IMR-90 (cell line): ENCODE results near the gene MRPL12. TPM values are rescaled to one million over a fixed set of nuclear protein-coding genes. Genes with fewer than 3 reads are reported as not detected.

Source experiments
- ATAC-seq: fragments of 200-7000 bp; cut with Tn5 transposase; 2 replicates; pipeline ENCODE4 v1.9.1; 2020; ENCODE audit warnings: low read depth, mild to moderate bottlenecking, moderate library complexity
- BruUV-seq: library from RNA; stranded (reverse); fragments of 400-500 nt; replicated peaks from 2 replicates; lab custom pipeline; 2021; lab: Mats Ljungman, UMichigan
- CTCF ChIA-PET: fragments of 300-600 bp; formaldehyde crosslinking; extraction: SDS; loops from one replicate; lab custom pipeline; 2021; ENCODE audit warnings: antibody characterized with exemption; lab: Yijun Ruan, JAX
- POLR2A ChIA-PET: fragments of 300-600 bp; sonication (Branson Sonifier 250); formaldehyde crosslinking; loops from one replicate; lab custom pipeline; 2022; ENCODE audit warnings: antibody characterized with exemption; ENCODE audit not compliant: unreplicated experiment; lab: Charles Lee
- DNase-seq: peaks from one replicate; pipeline ENCODE4 v3.0.0; 2013
- H2AFZ ChIP-seq: replicated peaks from 2 replicates; pipeline ENCODE3; 2013; ENCODE audit warnings: low read length, mild to moderate bottlenecking; ENCODE audit not compliant: poor library complexity
- H2AK5ac ChIP-seq: 2 replicates; pipeline ENCODE4 v1.6.1; 2013; ENCODE audit warnings: low read depth, low read length, inconsistent platforms
- H2AK9ac ChIP-seq: replicated peaks from 2 replicates; pipeline ENCODE3; 2013; ENCODE audit warnings: mild to moderate bottlenecking, low read depth, low read length, moderate library complexity; ENCODE audit not compliant: poor library complexity
- H2BK120ac ChIP-seq: 2 replicates; pipeline ENCODE4 v1.6.1; 2013; ENCODE audit warnings: low read depth, low read length, inconsistent platforms
- H2BK15ac ChIP-seq: 3 replicates; pipeline ENCODE4 v1.6.1; 2013; ENCODE audit warnings: low read depth, low read length, inconsistent platforms
- H2BK20ac ChIP-seq: 2 replicates; pipeline ENCODE4 v1.6.1; 2013; ENCODE audit warnings: low read depth, mild to moderate bottlenecking, inconsistent platforms, low read length, moderate library complexity
- H2BK5ac ChIP-seq: 2 replicates; pipeline ENCODE4 v1.6.1; 2013; ENCODE audit warnings: mild to moderate bottlenecking, low read depth, low read length, inconsistent platforms; ENCODE audit not compliant: poor library complexity, severe bottlenecking
- H3K14ac ChIP-seq: replicated peaks from 2 replicates; pipeline ENCODE4 v1.6.1; 2013; ENCODE audit warnings: low read depth, low read length, inconsistent platforms
- H3K18ac ChIP-seq: 2 replicates; pipeline ENCODE4 v1.6.1; 2013; ENCODE audit warnings: low read depth, low read length, control low read depth
- H3K23ac ChIP-seq: 2 replicates; pipeline ENCODE4 v1.6.1; 2013; ENCODE audit warnings: low read depth, low read length, inconsistent platforms
- H3K27ac ChIP-seq: 2 replicates; pipeline ENCODE4 v1.5.1; 2013; ENCODE audit warnings: mild to moderate bottlenecking, control low read depth, low read length; ENCODE audit not compliant: insufficient read depth
- H3K27me3 ChIP-seq: 2 replicates; pipeline ENCODE4 v1.6.1; 2013; ENCODE audit warnings: low read length; ENCODE audit not compliant: control insufficient read depth, insufficient read depth
- H3K36me3 ChIP-seq: 2 replicates; pipeline ENCODE4 v1.6.1; 2013; ENCODE audit warnings: low read length, mixed read lengths; ENCODE audit not compliant: control insufficient read depth, insufficient read depth
- H3K4ac ChIP-seq: 2 replicates; pipeline ENCODE4 v1.6.1; 2013; ENCODE audit warnings: low read depth, low read length, inconsistent platforms
- H3K4me1 ChIP-seq: 2 replicates; pipeline ENCODE4 v1.6.1; 2013; ENCODE audit warnings: low read length, mixed read lengths; ENCODE audit not compliant: control insufficient read depth, insufficient read depth
- H3K4me2 ChIP-seq: 2 replicates; pipeline ENCODE4 v1.6.1; 2013; ENCODE audit warnings: low read depth, mild to moderate bottlenecking, control low read depth, low read length, moderate library complexity
- H3K4me3 ChIP-seq: 2 replicates; pipeline ENCODE4 v1.5.1; 2013; ENCODE audit warnings: low read depth, mild to moderate bottlenecking, control low read depth, low read length, moderate library complexity; ENCODE audit not compliant: insufficient read depth
- H3K56ac ChIP-seq: 2 replicates; pipeline ENCODE4 v1.6.1; 2013; ENCODE audit warnings: low read length, inconsistent platforms; ENCODE audit not compliant: insufficient read depth; ENCODE audit errors: extremely low read depth
- H3K79me1 ChIP-seq, 2 experiments: 2 replicates each; pipeline ENCODE4 v1.6.1; 2013; ENCODE audit warnings: low read length in 2 of 2, inconsistent platforms in 1 of 2, low read depth in 1 of 2
- H3K9ac ChIP-seq: 2 replicates; pipeline ENCODE4 v1.6.1; 2013; ENCODE audit warnings: low read depth, low read length, control low read depth
- H3K9me1 ChIP-seq: 2 replicates; pipeline ENCODE4 v1.6.1; 2013; ENCODE audit warnings: low read length, inconsistent platforms; ENCODE audit not compliant: insufficient read depth
- H3K9me3 ChIP-seq: 2 replicates; pipeline ENCODE4 v1.6.1; 2013; ENCODE audit warnings: low read length; ENCODE audit not compliant: control insufficient read depth, insufficient read depth
- H4K20me1 ChIP-seq: 2 replicates; pipeline ENCODE4 v1.6.1; 2013; ENCODE audit warnings: low read length, inconsistent platforms; ENCODE audit not compliant: insufficient read depth
- H4K5ac ChIP-seq: 2 replicates; pipeline ENCODE4 v1.6.1; 2013; ENCODE audit warnings: mild to moderate bottlenecking, low read depth, low read length, control low read depth
- H4K8ac ChIP-seq, 2 experiments: 2 replicates each; pipeline ENCODE4 v1.6.1; 2013; ENCODE audit warnings: low read depth in 2 of 2, low read length in 2 of 2, control low read depth in 1 of 2, inconsistent platforms in 1 of 2
- H4K91ac ChIP-seq: 2 replicates; pipeline ENCODE4 v1.6.1; 2013; ENCODE audit warnings: low read depth, low read length, inconsistent platforms; ENCODE audit not compliant: insufficient read depth
- CEBPB ChIP-seq: IDR thresholded peaks from 2 replicates; pipeline ENCODE4 v1.6.1; 2012; ENCODE audit warnings: low read depth, low read length, improper control_type of control experiment
- CHD1 ChIP-seq: IDR thresholded peaks from 2 replicates; pipeline ENCODE4 v1.6.1; 2012; ENCODE audit warnings: low read depth, low read length, improper control_type of control experiment
- ELK1 ChIP-seq: fragments of 150-350 bp; IDR thresholded peaks from 2 replicates; pipeline ENCODE4 v1.6.1; 2016; ENCODE audit warnings: low read depth, mild to moderate bottlenecking, low read length, moderate library complexity, borderline replicate concordance
- FOS ChIP-seq: fragments of 150-350 bp; IDR thresholded peaks from 2 replicates; pipeline ENCODE4 v1.6.1; 2016; ENCODE audit warnings: low read depth, low read length
- NFE2L2 ChIP-seq: fragments of 150-350 bp; IDR thresholded peaks from 2 replicates; pipeline ENCODE4 v1.6.1; 2016; ENCODE audit warnings: low read depth, mild to moderate bottlenecking, low read length
- RCOR1 ChIP-seq: IDR thresholded peaks from 2 replicates; pipeline ENCODE4 v1.6.1; 2012; ENCODE audit warnings: mild to moderate bottlenecking, low read length, improper control_type of control experiment; ENCODE audit not compliant: insufficient replicate concordance
- RFX5 ChIP-seq: IDR thresholded peaks from 2 replicates; pipeline ENCODE4 v1.8.0; 2012; ENCODE audit warnings: low read depth, mild to moderate bottlenecking, low read length, moderate library complexity
- USF2 ChIP-seq: fragments of 150-350 bp; IDR thresholded peaks from 2 replicates; pipeline ENCODE4 v1.6.1; 2017; ENCODE audit warnings: mild to moderate bottlenecking, antibody characterized with exemption, low read length, low read depth
- WGBS, 2 experiments: methylation state at CpG; one replicate each; pipeline versions ENCODE4 v1.1.5 to v1.1.7; 2013; ENCODE audit warnings: missing lambda C conversion rate in 2 of 2; ENCODE audit not compliant: insufficient read length in 1 of 2; ENCODE audit errors: extremely low coverage in 2 of 2; 5-methylcytosine and 5-hydroxymethylcytosine counted together
- dilution Hi-C: fragments of 300-500 bp; cut with HindIII; formaldehyde crosslinking; loops from one replicate; pipeline ENCODE4 v1.14.3; 2018; ENCODE audit warnings: low sequenced_read_pairs; ENCODE audit not compliant: unreplicated experiment
- in situ Hi-C: fragments of 300-500 bp; cut with MboI; formaldehyde crosslinking; loops from 3 replicates; pipeline ENCODE4 v1.14.3; 2019; ENCODE audit warnings: low sequenced_read_pairs, inconsistent platforms, mixed read lengths
- intact Hi-C: fragments of 100-400 bp; cut with micrococcal nuclease; formaldehyde crosslinking; loops from 2 replicates; pipeline ENCODE4 v1.10.0; 2022
- polyA plus RNA-seq, 3 experiments: library from polyadenylated mRNA; depleted of rRNA; stranded (reverse); fragments of >200 nt; gene quantifications; 2 replicates each; pipeline ENCODE4 v1.2.3, GENCODE V29; 2012; ENCODE audit warnings: low replicate concordance in 1 of 3
- total RNA-seq: library from RNA; depleted of rRNA; stranded (reverse); fragments of >200 nt; gene quantifications from 2 replicates; pipeline ENCODE4 v1.2.3, GENCODE V29; 2012

Gene MRPL12
- total and polyA plus RNA-seq, 2 of the 4 experiments (the other 2 are of a cell fraction): 17.2 to 111 TPM

GRCh38 chr17:81717049-81717765 is 14.0 kb downstream of the MRPL12 start:
- ChIA-PET CTCF (no interaction called here), POLR2A (interaction anchor here (0.6 to 1.0 kb wide), 2 partner anchors 15 to 150 kb away, joined by 4 to 12 read pairs; no protein-coding TSS in a partner anchor)
- no peak overlapping the region for H2AK9ac ChIP-seq
- H3K79me1 ChIP-seq: peaks cover 14 to 21% of the 10 kb centered on the region in 2 experiments
- BruUV-seq: no TSS peak
- DNase-seq: no peak
- in situ Hi-C loops: no loop called here
- no peak overlapping the region for H4K91ac ChIP-seq
- no peaks in the 10 kb centered on the region; the same call in 1 of the 2 replicates for H4K20me1 ChIP-seq
- H2AFZ ChIP-seq: no peak overlapping the region
- H2AK5ac ChIP-seq: no peak overlapping the region
- no peak overlapping the region for H3K14ac ChIP-seq
- no peaks in the 10 kb centered on the region for H3K27me3 ChIP-seq
- peaks cover 2% of the 10 kb centered on the region; the same call in 1 of the 2 replicates for H3K36me3 ChIP-seq
- no peak overlapping the region for H3K27ac ChIP-seq
- no peak overlapping the region for H2BK15ac ChIP-seq
- no peak overlapping the region for H3K4ac ChIP-seq
- H3K9me3 ChIP-seq: no peaks in the 10 kb centered on the region
- H4K8ac ChIP-seq: no peak overlapping the region
- H3K56ac ChIP-seq: no peak overlapping the region
- H2BK5ac ChIP-seq: no peak overlapping the region
- intact Hi-C loops: no loop called here
- H3K23ac ChIP-seq: no peak overlapping the region
- ATAC-seq: no peak
- no peak overlapping the region for H3K4me2 ChIP-seq
- 91% methylated on average over 10 of the region's 25 CpGs; no CpG with 5 or more reads in 1 of the 2 experiments for WGBS, 2 experiments
- peaks cover 7% of the 10 kb centered on the region for H3K4me1 ChIP-seq
- no peak overlapping the region for H3K9ac ChIP-seq
- H3K9me1 ChIP-seq: no peaks in the 10 kb centered on the region
- H3K4me3 ChIP-seq: no peak overlapping the region
- no peak overlapping the region for H3K18ac ChIP-seq
- H4K5ac ChIP-seq: no peak overlapping the region
- H2BK20ac ChIP-seq: no peak overlapping the region
- dilution Hi-C loops: no loop called here
- TF ChIP-seq ELK1 (no peak), USF2 (no peak), NFE2L2 (no peak), RCOR1 (no peak), FOS (no peak), CHD1 (no peak), CEBPB (no peak), RFX5 (no peak)
- H2BK120ac ChIP-seq: no peak overlapping the region
